H1 (cell line): ENCODE data around the gene TOM1L2. TPM values are rescaled to one million over a fixed set of nuclear protein-coding genes. Genes with fewer than 3 reads are reported as not detected.

Experiments used
- CTCF ChIA-PET: fragments of 300-600 bp; sonication (Branson Sonifier 250); formaldehyde crosslinking; loops from one replicate; lab custom pipeline; 2021; ENCODE audit not compliant: partially characterized antibody; lab: Charles Lee
- POLR2A ChIA-PET: fragments of 300-600 bp; sonication (Branson Sonifier 250); formaldehyde crosslinking; loops from one replicate; lab custom pipeline; 2021; ENCODE audit warnings: inconsistent platforms; ENCODE audit not compliant: partially characterized antibody; lab: Charles Lee
- DNase-seq, 2 experiments: peaks; one replicate each; pipeline versions ENCODE4 v3.0.0 to v3.0.0-alpha.2; 2010 to 2022; ENCODE audit warnings: low spot score in 2 of 2, low read depth in 1 of 2, mixed read lengths in 1 of 2
- FAIRE-seq: peaks from 2 replicates; lab custom pipeline; 2011; peaks lifted over from hg19 to GRCh38; lab: Jason Lieb, UNC
- H2AFZ ChIP-seq: 2 replicates; pipeline ENCODE4 v1.8.1; 2012; ENCODE audit warnings: low read length, inconsistent platforms
- H2AK5ac ChIP-seq: 2 replicates; pipeline ENCODE4 v1.6.1; 2013; ENCODE audit warnings: low read depth, low read length
- H2BK120ac ChIP-seq: replicated peaks from 2 replicates; pipeline ENCODE3; 2013; ENCODE audit warnings: low read depth, low read length, inconsistent platforms
- H2BK12ac ChIP-seq: 2 replicates; pipeline ENCODE4 v1.6.1; 2013; ENCODE audit warnings: low read depth, low read length
- H2BK15ac ChIP-seq: 2 replicates; pipeline ENCODE4 v1.6.1; 2013; ENCODE audit warnings: low read length
- H2BK20ac ChIP-seq: 2 replicates; pipeline ENCODE4 v1.6.1; 2013; ENCODE audit warnings: low read length
- H2BK5ac ChIP-seq: 2 replicates; pipeline ENCODE4 v1.6.1; 2013; ENCODE audit warnings: low read depth, low read length
- H3K14ac ChIP-seq: 2 replicates; pipeline ENCODE4 v1.6.1; 2013; ENCODE audit warnings: inconsistent platforms; ENCODE audit not compliant: insufficient read length
- H3K18ac ChIP-seq: 2 replicates; pipeline ENCODE4 v1.6.1; 2013; ENCODE audit warnings: low read length; ENCODE audit errors: extremely low read depth
- H3K23ac ChIP-seq: 2 replicates; pipeline ENCODE4 v1.6.1; 2013; ENCODE audit warnings: inconsistent platforms; ENCODE audit not compliant: insufficient read length
- H3K23me2 ChIP-seq: 2 replicates; pipeline ENCODE4 v1.6.1; 2013; ENCODE audit warnings: low read depth, low read length
- H3K27ac ChIP-seq: 2 replicates; pipeline ENCODE4 v1.6.1; 2011; ENCODE audit warnings: low read depth, low read length, inconsistent platforms
- H3K27me3 ChIP-seq, 4 experiments: replicated peaks in 1 of 4; 1 replicate in 1 of 4; 2 replicates in 3 of 4; pipeline versions ENCODE4 v1.6.1 to v1.8.1; 2011 to 2013; ENCODE audit warnings: low read length in 3 of 4, mild to moderate bottlenecking in 3 of 4, inconsistent platforms in 2 of 4, mixed read lengths in 2 of 4, moderate library complexity in 1 of 4; ENCODE audit not compliant: control insufficient read depth in 3 of 4, insufficient read depth in 3 of 4; ENCODE audit errors: extremely low read depth in 1 of 4
- H3K36me3 ChIP-seq, 4 experiments: 2 replicates each; pipeline versions ENCODE4 v1.6.1 to v1.8.1; 2011 to 2013; ENCODE audit warnings: mild to moderate bottlenecking in 4 of 4, low read length in 3 of 4, moderate library complexity in 2 of 4, control low read depth in 1 of 4, inconsistent platforms in 1 of 4; ENCODE audit not compliant: insufficient read depth in 4 of 4, control insufficient read depth in 2 of 4
- H3K4ac ChIP-seq: replicated peaks from 2 replicates; pipeline ENCODE3; 2013; ENCODE audit warnings: low read length, low read depth, mixed read lengths, inconsistent platforms; ENCODE audit not compliant: insufficient read length
- H3K4me1 ChIP-seq, 4 experiments: replicated peaks in 1 of 4; 1 replicate in 1 of 4; 2 replicates in 3 of 4; pipeline versions ENCODE4 v1.6.1 to v1.8.1; 2011 to 2013; ENCODE audit warnings: low read length in 3 of 4, inconsistent platforms in 2 of 4, mixed read lengths in 1 of 4; ENCODE audit not compliant: insufficient read depth in 4 of 4, control insufficient read depth in 3 of 4
- H3K4me2 ChIP-seq, 2 experiments: 2 replicates each; pipeline versions ENCODE4 v1.6.1 to v1.8.1; 2011 to 2013; ENCODE audit warnings: low read depth in 2 of 2, low read length in 2 of 2, control low read depth in 1 of 2, inconsistent platforms in 1 of 2, mild to moderate bottlenecking in 1 of 2; ENCODE audit not compliant: insufficient read depth in 1 of 2
- H3K4me3 ChIP-seq, 4 experiments: fragments of 200-600, 300-600 bp in 1 of 4; sonication (generic), shearing (Covaris generic), sonication (Bioruptor Twin) in 1 of 4; 2 replicates each; pipeline versions ENCODE4 v1.5.1 to v1.8.1; 2011 to 2016; ENCODE audit warnings: low read length in 4 of 4, low read depth in 3 of 4, control low read depth in 2 of 4, inconsistent platforms in 2 of 4, mild to moderate bottlenecking in 2 of 4, mixed read lengths in 1 of 4, moderate library complexity in 1 of 4; ENCODE audit not compliant: insufficient read depth in 2 of 4; ENCODE audit errors: extremely low read depth in 1 of 4
- H3K56ac ChIP-seq: replicated peaks from 2 replicates; pipeline ENCODE3; 2013; ENCODE audit warnings: low read depth, mild to moderate bottlenecking, mixed read lengths, low read length, inconsistent platforms; ENCODE audit not compliant: insufficient read length
- H3K79me1 ChIP-seq: 2 replicates; pipeline ENCODE4 v1.6.1; 2013; ENCODE audit warnings: low read depth, low read length, control low read depth
- H3K79me2 ChIP-seq, 2 experiments: 2 replicates each; pipeline versions ENCODE4 v1.6.1 to v1.8.1; 2012 to 2013; ENCODE audit warnings: low read length in 2 of 2, mild to moderate bottlenecking in 2 of 2, inconsistent platforms in 1 of 2; ENCODE audit not compliant: insufficient read depth in 2 of 2, control insufficient read depth in 1 of 2
- H3K9ac ChIP-seq, 4 experiments: replicated peaks in 1 of 4; 1 replicate in 1 of 4; 2 replicates in 3 of 4; pipeline versions ENCODE4 v1.6.1 to v1.8.1; 2011 to 2013; ENCODE audit warnings: low read depth in 3 of 4, low read length in 3 of 4, control low read depth in 2 of 4, mild to moderate bottlenecking in 2 of 4, moderate library complexity in 2 of 4, inconsistent platforms in 1 of 4; ENCODE audit errors: extremely low read depth in 1 of 4
- H3K9me3 ChIP-seq, 2 experiments: 2 replicates each; pipeline versions ENCODE4 v1.6.1 to v1.8.1; 2012 to 2013; ENCODE audit warnings: mild to moderate bottlenecking in 2 of 2, moderate library complexity in 2 of 2, control low read depth in 1 of 2, inconsistent platforms in 1 of 2, low read depth in 1 of 2, low read length in 1 of 2, mixed read lengths in 1 of 2; ENCODE audit not compliant: insufficient read depth in 2 of 2
- H4K20me1 ChIP-seq, 2 experiments: replicated peaks in 1 of 2; 2 replicates each; pipeline versions ENCODE3 to v1.8.1; 2011 to 2013; ENCODE audit warnings: inconsistent platforms in 2 of 2, low read length in 2 of 2, mild to moderate bottlenecking in 1 of 2; ENCODE audit not compliant: insufficient read depth in 2 of 2, control insufficient read depth in 1 of 2
- H4K5ac ChIP-seq: 2 replicates; pipeline ENCODE4 v1.6.1; 2013; ENCODE audit warnings: low read length, low read depth, mixed read lengths, inconsistent platforms; ENCODE audit not compliant: insufficient read length
- H4K8ac ChIP-seq: 2 replicates; pipeline ENCODE4 v1.8.0; 2013; ENCODE audit warnings: mild to moderate bottlenecking, moderate library complexity, low read length, inconsistent platforms; ENCODE audit not compliant: insufficient read depth; ENCODE audit errors: extremely low read depth
- H4K91ac ChIP-seq: replicated peaks from 2 replicates; pipeline ENCODE3; 2013; ENCODE audit warnings: low read length, mixed read lengths, inconsistent platforms; ENCODE audit not compliant: insufficient read length
- ATF2 ChIP-seq: IDR thresholded peaks from 2 replicates; pipeline ENCODE4 v1.6.1; 2012; ENCODE audit warnings: low read length, inconsistent platforms
- ATF3 ChIP-seq: IDR thresholded peaks from 2 replicates; pipeline ENCODE4 v1.6.1; 2011; ENCODE audit warnings: low read depth, mild to moderate bottlenecking, low read length; ENCODE audit not compliant: insufficient read depth
- CTBP2 ChIP-seq: IDR thresholded peaks from 2 replicates; pipeline ENCODE4 v1.7.0; 2011; ENCODE audit warnings: borderline replicate concordance, mild to moderate bottlenecking, moderate library complexity, mixed read lengths, low read length; ENCODE audit not compliant: insufficient read depth, insufficient read length
- GTF2F1 ChIP-seq: IDR thresholded peaks from 2 replicates; pipeline ENCODE4 v1.6.1; 2012; ENCODE audit warnings: low read depth, low read length, improper control_type of control experiment, borderline replicate concordance
- SIN3A ChIP-seq, 2 experiments: IDR thresholded peaks in 1 of 2; conservative IDR thresholded peaks in 1 of 2; 2 replicates each; pipeline ENCODE4 v1.6.1; 2011 to 2012; ENCODE audit warnings: low read length in 2 of 2, improper control_type of control experiment in 1 of 2, low read depth in 1 of 2, mild to moderate bottlenecking in 1 of 2
- TAF7 ChIP-seq: optimal IDR thresholded peaks from 2 replicates; pipeline ENCODE3; 2011; ENCODE audit warnings: low read depth, mild to moderate bottlenecking, inconsistent platforms, low read length, moderate library complexity, borderline replicate concordance
- WGBS, 2 experiments: shearing (Covaris generic) in 1 of 2; methylation state at CpG; one replicate each; pipeline versions ENCODE4 v1.1.6 to v1.1.7; 2013 to 2015; ENCODE audit warnings: low lambda C conversion rate in 2 of 2, mixed read lengths in 2 of 2, inconsistent platforms in 1 of 2, low coverage in 1 of 2, missing lambda C conversion rate in 1 of 2; ENCODE audit not compliant: insufficient replicate concordance in 2 of 2, insufficient coverage in 1 of 2, insufficient read length in 1 of 2; ENCODE audit errors: extremely low coverage in 1 of 2, missing lambda C conversion rate in 1 of 2; 5-methylcytosine and 5-hydroxymethylcytosine counted together
- polyA plus RNA-seq, 7 experiments: library from polyadenylated mRNA; depleted of rRNA in 3 of 7; stranded (reverse) in 5 of 7; unstranded in 2 of 7; fragments of >200 nt in 5 of 7; fragments of 200-250 nt in 2 of 7; gene quantifications; 1 replicate in 5 of 7; 2 replicates in 1 of 7; 4 replicates in 1 of 7; pipeline versions ENCODE4 v1.2.1 to v1.2.3, GENCODE V29; 2011 to 2013; ENCODE audit warnings: missing spikeins in 2 of 7, mixed read lengths in 2 of 7
- total RNA-seq: library from RNA; stranded (reverse); fragmentation: NEBNext Ultra II Directional; extraction: Animal tissue kit (Norgen Biotek cat#: 25700); gene quantifications from 2 replicates; pipeline ENCODE4 v1.2.1, GENCODE V29; 2021
- TF ChIP-seq, protein P1 (sequence below): IDR thresholded peaks from 2 replicates; pipeline ENCODE4 v1.6.1; 2012; ENCODE audit warnings: inconsistent platforms

The TOM1L2 gene
- total and polyA plus RNA-seq, 2 of the 8 experiments (the other 6 are each of a cell fraction or from before 2014, with no cell fraction given): 2.0 to 3.4 TPM

DNA sequence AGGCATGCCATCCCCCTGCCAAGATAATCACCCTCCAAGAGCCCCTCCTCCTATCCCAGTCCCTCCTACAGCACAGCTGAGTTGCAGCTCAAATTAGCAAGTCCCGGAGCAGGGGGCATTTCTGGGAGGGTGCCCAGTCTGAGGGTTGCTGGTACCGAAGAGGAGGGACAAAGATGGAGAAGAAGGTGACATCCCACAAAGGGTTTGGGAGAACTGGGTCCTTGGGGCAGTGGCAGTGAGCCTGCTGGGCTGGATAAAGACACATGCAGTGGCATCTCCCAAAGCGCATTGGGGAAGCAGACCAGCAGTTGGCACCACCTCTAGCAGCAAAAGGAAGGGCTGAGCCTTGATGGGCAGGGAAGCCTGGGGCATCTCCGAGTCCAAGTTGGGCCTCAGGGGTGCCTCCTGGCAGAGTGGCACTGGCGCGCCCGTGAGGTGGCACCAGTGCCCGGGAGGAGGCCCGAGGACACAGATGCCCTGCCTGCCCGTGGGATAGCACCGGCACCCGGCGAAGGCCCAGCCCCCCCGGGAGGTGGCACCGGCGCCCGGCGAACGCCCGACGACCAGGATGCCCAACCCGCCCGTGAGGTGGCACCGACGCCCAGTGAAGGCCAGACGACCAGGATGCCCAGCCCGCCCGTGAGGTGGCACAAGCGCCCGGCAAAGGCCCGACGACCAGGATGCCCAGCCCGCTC is 622 bp downstream of the TOM1L2 start:
- Histone ChIP-seq H3K4me1 (peaks cover 0 to 5% (median 2%) of the 10 kb centered on the region in 4 experiments; a peak in 2 of 7 replicates), H3K14ac (no peak overlapping the region), H2AFZ (no peak overlapping the region), H3K18ac (no peak overlapping the region), H3K4ac (no peak overlapping the region), H2BK120ac (no peak overlapping the region), H3K4me3 (peak overlapping the region; percentile 53 to 70 (median 60)), H2BK15ac (no peak overlapping the region), H2BK12ac (no peak overlapping the region), H2BK5ac (no peak overlapping the region), H4K8ac (no peak overlapping the region; the same call in 1 of the 2 replicates), H3K23ac (no peak overlapping the region), H3K56ac (no peak overlapping the region), H4K20me1 (no peaks in the 10 kb centered on the region), H3K9me3 (no peaks in the 10 kb centered on the region), H2BK20ac (no peak overlapping the region), H3K4me2 (peak overlapping the region; percentile 52 to 83), H2AK5ac (no peak overlapping the region), H3K23me2 (peaks cover 5% of the 10 kb centered on the region; the same call in 1 of the 2 replicates), H3K79me2 (no peaks in the 10 kb centered on the region), H4K91ac (no peak overlapping the region), H3K27ac (no peak overlapping the region), H3K27me3 (no peaks in the 10 kb centered on the region), H3K9ac (no peak overlapping the region; a peak in 1 of 7 replicates), H4K5ac (no peak overlapping the region), H3K36me3 (no peaks in the 10 kb centered on the region), H3K79me1 (no peaks in the 10 kb centered on the region; the same call in 1 of the 2 replicates)
- ChIA-PET CTCF (interaction anchor here (0.8 to 2.1 kb wide), 8 partner anchors 12 to 82 kb away, joined by 3 to 5 read pairs (median 4); no protein-coding TSS in a partner anchor), POLR2A (interaction anchor here (0.8 kb wide), 1 partner anchor 134 kb away, joined by 3 read pairs; no protein-coding TSS in a partner anchor)
- DNase-seq (no peak), FAIRE-seq (no peak)
- 27% methylated on average over 33 of the region's 33 CpGs; no CpG with 5 or more reads in 1 of the 2 experiments for WGBS, 2 experiments
- TF ChIP-seq ATF2 (no peak), ATF3 (no peak), GTF2F1 (no peak), CTBP2 (no peak), TAF7 (no peak), SIN3A (conservative IDR thresholded peaks at IDR 0.05 in 1 of 2, IDR thresholded peaks at IDR 0.05 in 1 of 2; ENCODE audit: low read depth in 1 of 2, low read length in 2 of 2) (no peak)
- TF ChIP-seq, protein P1, sequence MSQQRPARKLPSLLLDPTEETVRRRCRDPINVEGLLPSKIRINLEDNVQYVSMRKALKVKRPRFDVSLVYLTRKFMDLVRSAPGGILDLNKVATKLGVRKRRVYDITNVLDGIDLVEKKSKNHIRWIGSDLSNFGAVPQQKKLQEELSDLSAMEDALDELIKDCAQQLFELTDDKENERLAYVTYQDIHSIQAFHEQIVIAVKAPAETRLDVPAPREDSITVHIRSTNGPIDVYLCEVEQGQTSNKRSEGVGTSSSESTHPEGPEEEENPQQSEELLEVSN: no peak
